ENCODE data around the gene ZNF366.

The ZNF366 gene

DNA sequence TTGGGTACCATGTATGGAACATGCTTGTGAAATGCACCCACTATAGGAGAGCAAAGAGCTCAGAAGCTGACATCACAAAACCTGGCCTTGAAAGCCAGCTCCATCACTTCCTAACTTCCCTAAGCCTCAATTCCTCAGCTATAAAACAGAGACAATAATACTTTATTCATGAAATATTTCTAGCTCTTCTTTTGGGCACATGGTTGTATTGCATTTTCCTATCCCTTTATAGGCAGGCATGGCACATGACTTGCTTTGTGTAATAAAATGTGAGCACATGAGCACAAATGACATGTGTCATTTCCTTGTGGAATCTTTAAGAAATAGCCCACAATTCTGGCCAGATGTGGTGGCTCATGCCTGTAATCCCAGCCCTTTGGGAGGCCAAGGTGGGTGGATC is 18.5 kb downstream of the ZNF366 start:
- DNase-seq = no peak

DNA sequence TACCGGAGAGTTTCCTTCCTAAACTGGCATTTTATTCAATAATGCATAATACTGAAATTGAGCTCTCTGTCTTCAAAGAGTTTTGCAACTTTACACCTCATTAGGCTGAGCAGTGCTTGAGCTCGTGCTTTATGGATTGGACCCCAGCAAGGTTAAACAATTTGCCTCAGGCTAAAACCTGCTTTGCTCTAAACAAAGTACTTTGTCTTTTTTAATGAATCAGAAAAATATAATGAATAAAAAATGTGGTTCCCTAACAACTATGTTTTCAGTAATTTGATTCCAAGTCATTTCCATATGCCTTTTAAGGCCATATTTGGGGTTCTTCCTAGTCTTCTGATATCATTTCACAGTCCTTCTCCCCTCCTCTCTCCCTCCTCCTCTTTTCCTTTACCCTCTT is 20.0 kb downstream of the ZNF366 start:
- DNase-seq = no peak

DNA sequence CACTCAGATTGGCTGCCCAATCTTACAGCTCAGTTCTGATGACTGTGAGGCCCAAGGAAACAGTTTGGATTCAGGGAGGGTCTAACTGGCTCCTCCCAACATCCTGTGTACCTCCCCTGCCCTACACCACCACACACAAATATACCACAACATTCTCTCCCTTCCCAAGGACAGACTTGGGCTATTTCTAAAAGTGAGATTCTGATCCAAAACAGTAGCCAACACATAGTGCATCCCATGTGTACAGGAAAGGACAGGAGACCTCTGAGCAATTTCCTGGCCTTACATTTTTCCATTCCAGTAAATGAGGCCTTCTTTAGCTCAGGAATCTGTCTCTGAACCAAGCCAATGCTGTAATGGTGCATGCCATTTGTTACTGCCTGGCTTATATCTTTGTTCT is 20.8 kb downstream of the ZNF366 start:
- DNase-seq = no peak

DNA sequence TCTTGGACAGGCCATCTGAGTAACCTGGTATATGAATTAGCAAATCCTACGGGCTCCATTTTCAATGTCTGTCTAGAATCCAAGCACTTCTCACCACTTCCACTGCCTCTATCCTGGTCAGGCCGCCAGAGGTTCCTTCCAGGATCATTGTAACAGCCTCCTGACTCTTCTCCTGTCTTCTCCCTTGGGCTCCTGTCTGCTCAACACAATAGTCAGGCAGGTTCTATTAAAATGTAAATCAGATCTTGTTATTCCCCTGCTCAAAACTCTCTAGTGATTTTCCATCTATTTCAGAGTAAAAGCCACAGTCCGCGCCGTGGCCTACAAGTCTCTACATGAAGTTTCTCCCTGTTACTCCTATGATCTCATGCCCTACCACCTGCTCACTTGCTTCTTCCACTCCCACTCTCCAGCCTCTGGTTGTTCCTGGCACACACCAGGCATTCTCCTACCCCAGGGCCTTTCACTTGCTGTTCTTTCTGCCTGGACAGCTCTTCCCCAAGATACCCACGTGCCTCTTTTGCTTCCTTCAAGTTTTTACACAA is 21.7 kb downstream of the ZNF366 start:
- no peak for DNase-seq

DNA sequence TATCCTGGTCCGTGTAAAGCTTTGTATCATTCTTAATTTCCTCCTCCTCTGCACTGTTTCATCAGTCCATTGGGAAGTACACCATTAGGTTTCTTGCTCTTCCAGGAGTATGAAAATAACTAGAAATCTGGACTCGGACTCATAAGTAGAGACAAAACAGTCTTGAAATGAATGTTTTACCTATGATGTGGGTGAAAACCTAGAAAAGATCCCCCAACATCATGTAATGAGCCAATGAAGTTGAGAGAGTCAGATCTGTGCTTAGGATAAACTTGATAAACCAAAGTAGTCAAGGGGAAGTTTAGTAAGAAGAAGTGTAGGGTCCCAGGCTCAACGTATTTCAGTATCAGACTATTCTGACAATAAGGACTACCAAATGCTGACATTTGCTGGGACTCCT is 25.2 kb downstream of the ZNF366 start:
- no peak for DNase-seq

DNA sequence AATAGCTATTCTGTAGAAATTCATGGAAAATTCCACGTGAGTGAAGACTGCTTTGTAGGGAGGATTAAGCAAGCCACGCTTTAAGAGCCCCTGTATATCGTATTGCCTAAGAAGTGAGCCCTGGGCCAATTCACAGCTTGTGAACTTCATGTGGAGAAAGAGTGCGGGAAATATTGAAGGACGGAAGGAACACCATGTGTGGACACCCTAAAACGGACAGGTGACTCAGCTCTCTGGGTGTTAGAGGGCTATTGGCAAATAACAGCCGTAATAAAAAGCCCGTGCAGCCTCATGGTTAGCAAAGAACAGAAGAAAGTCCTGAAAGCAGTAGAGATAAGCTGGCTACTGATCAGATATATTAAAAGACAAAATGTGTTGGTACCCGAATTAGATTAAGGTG is 26.4 kb downstream of the ZNF366 start:
- DNase-seq = no peak

DNA sequence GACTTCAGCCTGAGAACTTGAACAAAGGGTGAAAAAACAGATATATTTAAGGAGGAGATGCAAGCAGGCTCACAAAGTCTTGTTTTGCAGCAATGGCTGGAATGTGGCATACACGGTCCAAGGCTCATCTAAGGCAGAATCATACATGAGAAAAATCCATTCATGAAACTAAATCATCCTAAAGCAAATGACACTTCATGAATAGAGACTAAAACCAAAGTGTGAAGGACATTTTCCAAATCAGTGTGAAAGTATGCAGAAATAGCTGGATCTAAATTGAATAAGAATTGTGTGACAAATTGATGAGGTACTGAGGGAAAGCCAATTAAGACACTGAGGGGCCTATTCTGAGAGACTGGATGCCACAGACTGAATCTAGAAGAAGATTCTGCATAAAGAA is 27.3 kb downstream of the ZNF366 start:
- no peak for DNase-seq

DNA sequence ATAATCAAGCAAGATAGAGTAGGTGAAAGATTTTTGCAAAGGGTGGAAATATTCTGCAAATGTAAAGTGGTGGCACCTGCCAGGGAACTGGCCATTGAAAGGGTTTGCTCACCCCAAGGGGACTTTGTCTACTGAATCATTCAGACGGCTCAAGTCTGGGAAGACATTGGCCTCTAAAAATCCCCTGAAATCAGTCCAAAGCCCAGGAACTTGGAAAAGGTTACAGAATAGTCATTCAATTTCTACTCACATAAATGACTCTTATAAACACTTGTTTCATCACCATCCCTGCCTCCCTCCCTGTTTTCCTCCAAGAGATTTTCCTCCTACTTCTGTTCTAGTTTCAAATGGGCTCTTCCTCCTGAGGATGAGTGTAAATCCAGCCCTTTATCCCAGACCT is 28.5 kb downstream of the ZNF366 start:
- DNase-seq = no peak

DNA sequence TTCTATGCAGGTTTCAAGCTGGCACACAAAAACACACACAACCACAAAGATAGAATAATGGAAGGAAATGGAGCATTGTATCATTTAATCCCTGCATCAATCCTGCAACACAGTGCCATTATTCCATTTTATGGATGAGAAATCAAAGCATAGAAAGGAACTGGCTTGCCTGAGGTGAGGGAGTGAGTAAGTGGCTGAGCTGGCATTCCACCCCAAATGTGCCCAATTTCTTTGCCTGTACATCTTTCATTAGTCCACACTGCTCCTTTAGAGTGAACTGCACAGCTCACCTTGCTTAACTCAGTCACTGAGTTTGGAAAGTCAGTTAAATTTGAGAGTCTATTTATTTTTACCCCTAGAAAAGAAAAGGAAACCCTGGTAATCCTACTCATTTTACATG is 28.9 kb downstream of the ZNF366 start:
- no peak for DNase-seq

DNA sequence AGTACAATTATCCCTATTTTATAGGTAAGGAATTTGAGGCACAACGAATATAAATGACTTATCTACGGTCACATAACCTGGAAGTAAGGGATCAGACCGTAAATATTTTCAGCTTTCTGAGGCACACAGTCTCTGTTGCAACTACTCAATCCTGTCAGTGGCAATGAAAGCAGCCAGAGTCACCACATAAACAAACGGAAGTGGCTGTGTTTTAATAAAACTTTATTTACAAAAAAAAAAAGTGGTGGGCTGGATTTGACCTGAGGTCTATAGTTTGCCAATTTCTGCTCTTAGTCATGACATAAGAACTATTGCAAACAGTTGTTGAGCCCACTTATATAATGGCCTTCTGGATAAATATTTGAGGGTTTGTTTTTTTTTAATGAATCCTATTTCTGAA is 29.6 kb downstream of the ZNF366 start:
- DNase-seq = no peak

DNA sequence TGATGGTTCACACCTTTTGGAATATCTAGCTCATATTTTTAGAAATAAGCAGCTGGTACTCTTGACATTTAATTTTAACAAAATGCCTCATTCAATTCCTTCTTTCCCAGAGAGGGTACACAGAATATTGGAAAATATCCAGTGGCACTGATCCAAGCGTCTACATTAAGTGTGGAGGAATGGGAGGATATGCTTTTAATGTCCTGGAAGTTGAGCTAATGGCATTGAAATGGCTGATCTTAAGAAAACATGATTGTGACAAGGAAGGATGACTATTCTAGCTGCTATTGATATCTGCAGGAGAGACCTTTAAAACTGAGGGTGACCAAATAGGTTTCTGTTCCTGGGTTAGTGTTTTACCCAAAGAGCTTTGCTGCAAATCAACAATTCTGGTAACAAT is 30.0 kb downstream of the ZNF366 start:
- no peak for DNase-seq

DNA sequence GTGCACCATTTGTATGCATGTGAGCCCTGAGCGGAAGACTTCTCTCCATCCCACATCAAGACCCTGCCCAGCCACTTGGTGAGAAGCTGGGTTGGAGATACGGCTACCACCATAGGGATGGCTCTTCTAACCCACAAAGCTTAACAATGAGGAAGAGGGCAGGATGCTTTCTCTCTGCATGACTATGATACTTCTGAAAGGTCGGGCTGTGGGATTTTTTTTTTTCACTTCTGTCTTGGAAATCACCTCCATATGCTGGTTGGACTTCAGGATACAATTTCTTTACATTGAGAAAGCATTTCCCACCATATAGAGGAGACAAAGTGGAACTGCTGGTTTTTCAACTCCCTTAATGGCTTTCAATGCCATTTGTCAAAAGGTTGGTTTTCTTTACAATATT is 30.5 kb downstream of the ZNF366 start:
- no peak for DNase-seq

DNA sequence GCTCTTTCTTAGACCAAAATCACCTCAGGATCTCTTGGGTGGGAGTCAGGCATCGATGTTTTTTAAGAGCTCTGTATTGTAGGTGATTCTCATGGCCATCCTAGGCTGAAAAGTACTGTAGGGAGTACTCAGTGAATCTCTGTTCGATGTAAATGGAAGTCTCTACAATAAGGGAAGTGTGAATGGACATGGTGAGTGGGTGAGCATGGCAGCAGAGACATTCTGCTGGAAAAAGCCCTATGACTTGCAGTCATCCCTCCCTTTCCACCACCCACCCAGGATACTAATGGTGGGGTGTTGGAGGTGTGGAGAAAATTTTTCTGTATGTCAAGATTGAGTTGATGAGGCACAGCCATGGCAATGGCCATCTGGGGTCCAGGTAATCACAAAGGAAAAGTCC is 30.9 kb downstream of the ZNF366 start:
- DNase-seq = no peak

DNA sequence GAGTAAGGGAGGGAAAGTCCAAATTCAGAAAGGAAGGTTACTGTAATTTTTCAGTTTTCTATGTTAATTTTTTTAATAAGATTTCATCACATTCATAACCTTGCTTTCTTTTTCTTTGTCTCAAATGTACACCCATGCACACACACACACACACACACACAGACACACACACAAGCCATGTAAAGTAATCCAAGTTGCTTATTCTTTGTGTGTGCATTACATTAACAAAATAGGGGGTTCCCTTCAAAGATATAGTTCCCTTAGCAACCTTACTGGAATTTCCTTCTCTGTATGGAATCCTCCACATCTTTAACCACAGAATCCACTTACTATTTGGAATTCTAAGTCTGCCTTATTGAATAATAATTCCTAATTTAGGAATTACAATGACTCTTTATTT is 32.7 kb downstream of the ZNF366 start:
- no peak for DNase-seq

DNA sequence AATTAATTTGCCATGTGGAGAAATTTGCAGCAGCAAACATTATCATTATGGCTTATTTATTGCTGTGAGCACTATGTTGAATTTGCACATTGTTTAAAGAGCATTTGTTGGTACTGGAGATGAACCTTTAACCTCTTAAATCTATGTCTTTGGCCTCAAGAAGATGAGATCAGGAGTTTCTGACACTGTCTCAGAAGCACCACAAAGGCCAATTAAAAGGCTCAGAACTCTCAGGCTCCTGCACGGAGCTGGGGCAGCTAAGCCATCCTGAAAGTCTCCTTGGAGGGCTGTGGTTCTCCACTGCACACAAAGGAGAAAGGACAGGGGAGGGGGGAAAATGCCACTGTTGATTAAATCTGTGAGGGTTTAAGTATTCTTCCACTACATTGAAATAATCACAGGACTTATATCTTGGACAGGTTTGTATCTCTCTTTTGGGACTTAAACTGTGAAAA is 33.1 kb downstream of the ZNF366 start:
- DNase-seq = no peak

DNA sequence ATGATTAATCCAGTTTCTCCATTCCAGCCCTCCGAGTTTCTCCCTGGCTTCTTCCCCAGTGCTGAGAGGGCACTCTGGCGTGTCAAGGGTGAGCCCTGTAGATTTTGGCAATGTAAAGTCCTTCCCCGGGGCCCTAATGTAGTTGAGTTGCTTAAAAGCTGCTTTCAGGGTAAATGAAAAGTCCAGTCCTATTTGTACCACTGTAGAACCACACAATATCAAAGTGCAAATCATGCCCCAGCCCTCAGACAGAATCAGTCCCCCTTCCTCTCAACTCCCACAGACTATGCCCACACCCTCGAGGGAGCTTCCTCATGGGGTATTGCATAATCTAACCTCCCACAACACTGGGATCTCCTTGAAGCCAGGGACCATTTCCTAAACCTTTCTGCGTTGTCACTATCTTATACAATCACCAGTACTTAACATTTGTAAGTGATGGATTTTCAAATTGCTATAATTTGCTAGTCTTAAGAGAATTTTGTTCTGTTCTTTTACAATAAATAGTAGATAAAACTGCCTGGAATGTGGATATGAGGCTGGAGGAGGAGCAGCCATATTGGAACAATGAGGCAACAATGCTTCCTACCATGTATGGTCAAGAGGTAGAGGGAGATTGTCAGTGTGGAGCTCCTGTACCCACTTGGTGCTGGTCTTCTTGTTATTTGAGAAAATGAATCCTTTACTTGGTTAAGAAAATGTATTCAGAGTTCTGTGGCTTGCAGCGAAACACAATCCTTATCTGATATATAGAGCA is 34.4 kb downstream of the ZNF366 start:
- DNase-seq = no peak

DNA sequence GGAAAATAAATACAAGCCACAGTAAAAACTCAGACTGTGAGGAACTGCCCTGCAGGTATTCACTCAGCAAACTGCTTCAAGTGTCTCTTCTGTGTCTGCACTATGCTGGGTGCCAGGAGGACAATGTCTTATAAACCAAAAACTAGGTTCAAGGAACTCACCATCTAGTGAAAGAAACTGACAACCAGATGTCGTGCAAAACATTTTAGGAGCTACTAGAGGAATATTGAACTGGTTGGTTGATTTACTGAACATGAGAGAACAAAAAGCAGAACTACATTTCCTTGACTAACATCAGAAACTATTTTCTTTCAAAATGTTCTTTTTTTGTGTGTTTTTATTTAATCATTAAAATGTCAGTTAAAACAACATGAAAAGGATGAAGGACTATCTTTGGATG is 35.2 kb downstream of the ZNF366 start:
- no peak for DNase-seq

DNA sequence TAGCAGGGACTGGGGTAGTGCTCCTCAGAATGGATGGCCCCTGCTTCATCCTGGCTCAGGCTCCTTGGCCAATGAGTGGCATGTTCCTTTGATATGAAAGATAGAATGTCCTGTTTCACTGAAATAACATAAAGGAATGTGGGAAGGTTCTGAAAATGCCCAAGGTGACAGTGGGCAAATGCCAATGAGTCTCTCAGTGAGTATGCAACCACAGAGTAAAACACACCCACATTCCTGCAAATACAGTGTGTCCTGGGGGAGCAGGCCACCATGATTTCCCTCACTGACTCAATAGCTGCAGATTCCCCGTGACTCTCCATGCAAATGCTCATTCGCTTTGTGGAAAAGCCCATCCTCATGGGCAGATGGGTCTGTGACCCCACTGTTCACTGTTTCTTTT is 36.4 kb downstream of the ZNF366 start:
- DNase-seq = no peak

DNA sequence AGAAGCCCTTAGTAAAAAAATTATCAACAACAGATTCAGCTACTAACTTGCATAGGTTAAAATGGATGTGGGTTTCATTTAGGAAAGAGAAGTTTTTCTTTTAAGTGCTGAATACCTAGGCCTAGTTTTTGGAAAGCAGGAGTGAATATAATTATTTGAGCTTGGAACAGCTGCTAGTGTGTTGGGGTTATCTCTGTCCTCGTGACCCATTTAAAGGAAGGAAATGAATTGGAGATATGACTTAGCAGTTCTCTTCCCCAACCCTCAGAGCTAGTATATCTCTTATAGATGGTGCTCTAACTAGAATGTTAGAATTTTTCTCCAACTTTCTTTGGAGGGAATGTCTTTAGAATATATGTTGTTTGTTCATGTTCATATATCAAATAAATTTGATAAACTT is 38.6 kb downstream of the ZNF366 start:
- no peak for DNase-seq

DNA sequence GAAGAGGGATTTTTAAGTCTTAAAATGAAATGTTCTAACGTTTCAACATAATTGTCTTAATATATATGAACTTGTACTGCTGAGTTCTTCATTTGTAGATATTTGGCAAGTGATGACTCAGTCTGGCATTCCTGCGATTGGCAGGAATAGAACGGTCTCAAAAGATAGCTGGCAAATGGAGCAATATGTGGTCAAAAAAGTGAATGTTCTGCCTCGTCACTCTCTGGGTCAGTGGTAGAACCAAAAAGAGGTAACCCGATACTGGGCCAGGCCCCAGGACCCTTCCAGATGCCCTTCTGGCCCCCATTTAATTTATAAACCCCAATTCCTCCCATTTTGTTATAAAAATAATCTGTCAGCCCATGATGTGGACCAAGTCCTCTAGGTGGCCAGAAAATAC is 39.2 kb downstream of the ZNF366 start:
- no peak for DNase-seq

DNA sequence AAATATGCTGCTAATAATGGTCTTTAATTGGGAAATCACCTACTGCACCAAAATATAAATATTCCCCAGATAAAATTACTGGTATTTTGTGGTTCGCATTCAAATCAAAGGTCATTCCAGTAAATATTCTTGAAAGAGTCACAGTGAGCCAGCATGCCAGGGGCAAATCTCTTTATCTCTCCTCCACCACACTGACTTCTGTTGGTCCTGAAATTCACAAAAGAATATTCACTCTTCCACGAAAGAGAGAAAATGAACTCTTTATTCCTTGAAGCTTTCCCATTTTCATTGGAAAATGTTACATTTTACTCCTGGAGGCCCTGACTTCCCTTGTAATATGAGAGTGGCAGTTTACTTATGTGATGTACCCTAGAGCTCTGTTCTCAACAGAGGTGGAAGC is 39.7 kb downstream of the ZNF366 start:
- no peak for DNase-seq

DNA sequence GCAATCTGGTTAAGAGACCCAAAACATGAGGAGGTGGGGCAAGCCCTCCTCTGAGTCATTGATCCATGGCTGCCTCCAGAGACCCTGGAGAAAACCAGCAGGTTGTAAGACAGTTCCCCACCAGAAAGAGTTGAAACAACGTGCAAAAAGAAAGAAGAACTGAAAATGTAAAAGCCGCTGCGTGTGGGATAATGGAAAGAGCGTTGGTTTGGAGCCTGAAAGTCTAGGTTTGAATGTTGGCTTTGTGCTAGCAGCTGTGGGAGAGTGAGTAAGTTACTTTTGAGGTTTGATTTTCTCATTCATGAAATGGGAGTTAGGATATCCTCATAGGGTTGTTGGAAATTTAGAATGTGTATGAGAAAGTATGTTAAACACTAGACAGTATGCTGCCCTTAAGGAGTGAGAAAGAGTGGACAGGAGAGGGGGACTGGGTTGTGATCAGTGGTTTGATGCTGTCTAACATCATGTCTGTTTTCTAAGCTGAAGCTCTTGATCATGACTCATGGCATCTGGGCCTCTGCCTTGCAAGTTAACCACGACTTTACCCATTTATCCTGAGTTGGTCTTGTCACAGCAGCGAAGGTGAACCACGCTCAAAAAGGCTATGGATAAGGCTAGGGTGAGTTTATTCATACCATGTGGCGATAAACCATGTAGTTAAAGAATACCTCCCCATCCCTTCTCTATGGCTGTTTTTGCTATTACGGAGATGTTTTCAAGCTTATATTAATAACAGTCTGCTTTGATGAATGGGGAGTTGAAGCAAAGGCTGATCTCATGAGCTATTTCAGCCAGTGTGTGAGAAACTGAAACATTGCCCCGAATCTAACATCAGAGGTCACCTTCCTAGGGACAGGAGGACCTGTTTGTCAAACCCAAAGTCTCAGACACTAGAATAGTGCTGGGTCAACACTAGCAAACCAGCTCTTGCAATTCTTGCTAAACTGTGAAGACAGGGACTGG is 41.3 kb downstream of the ZNF366 start:
- no peak for DNase-seq

DNA sequence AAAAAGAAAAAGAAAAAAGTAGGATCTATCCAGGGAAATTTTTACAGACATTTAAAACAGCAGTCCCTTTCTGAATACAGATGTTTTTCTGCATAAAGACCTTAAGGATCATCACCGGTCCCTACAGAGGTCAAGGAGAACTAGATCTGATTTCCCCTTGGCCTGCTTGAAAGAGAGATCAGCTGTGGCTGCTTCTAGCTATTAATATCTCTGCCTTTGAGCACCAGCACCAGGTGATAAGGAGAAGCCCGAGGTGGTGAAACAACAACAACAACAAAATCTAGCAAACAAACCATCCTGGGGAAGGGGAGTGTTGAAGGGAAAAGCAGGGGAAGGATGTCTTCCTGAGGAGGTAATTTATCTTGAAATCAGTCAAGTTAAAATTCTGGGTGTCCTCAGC is 42.1 kb downstream of the ZNF366 start:
- no peak for DNase-seq

DNA sequence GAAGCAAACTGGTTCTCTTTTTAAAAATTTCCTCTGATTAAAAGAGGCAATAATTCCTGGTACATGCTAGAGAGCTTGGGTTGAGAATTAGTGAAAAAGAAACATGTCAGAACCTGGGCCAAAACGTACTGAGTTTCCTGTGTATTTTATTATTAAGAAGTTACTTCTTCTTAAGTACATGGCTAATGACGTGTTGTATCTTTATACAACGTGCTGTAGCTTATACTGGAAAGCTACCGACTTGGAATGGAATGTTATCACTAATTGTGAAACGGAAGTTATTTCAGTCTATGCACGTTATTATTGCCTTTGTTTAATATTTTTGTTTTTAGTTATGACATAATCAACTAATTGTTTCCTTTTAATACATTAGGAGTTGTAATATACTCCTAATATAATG is 43.1 kb downstream of the ZNF366 start:
- DNase-seq = no peak

Measured in activated naive CD4-positive, alpha-beta T cell treated with Interleukin-2 at 50 U/mL for 16 hours (primary cell).